ENCODE measurements around the gene CRYBB3. TPM values are rescaled to one million over a fixed set of nuclear protein-coding genes. Genes with fewer than 3 reads are reported as not detected.

CRYBB3 gene
- total and polyA plus RNA-seq, 10 of the 15 experiments (the other 5 are each of a cell fraction or from before 2014, with no cell fraction given): 0.26 TPM; not detected in 9

DNA sequence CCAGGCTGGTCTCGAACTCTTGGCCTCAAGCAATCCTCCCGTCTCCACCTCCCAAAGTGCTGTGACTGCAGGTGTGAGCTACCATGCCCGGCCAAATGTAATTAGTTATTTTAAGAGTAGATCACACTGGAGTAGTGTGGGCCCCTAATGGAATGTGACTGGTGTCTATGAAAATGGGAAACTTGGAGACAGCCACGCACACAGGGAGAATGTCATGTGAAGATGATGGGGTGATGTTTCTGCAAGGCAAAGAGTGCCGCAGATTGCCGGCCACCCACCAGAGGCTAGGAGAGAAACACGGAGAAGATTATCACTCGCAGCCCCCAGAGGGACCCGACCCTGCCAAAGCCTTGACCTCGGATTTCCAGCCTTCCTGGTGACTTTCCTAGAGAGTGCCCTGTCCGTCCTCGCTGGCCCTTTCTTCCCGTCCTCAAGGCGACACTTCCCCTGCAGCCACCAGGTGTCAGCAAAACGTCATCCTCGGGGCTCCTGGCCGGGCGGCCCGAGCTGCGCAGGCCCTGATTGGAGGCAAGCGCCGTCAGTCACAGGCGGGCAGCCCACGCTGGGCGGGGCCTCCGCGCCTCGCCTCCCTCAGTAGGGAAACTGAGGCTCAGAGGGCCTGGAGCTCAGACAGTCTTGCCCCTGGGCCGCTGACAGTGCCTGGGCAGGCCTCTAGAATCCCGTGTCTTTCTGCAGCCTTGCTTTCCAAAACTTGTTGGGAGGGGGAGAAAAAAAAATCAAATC lies 36.1 kb downstream of the CRYBB3 start:
- H3K27ac ChIP-seq (ENCODE audit: control insufficient read depth, insufficient read depth): no peak overlapping the region
- DNase-seq (ENCODE audit: low read depth, low spot score) (no peak), FAIRE-seq (no peak), ATAC-seq (peak; percentile 99)
- H3K4me3 ChIP-seq: no peak overlapping the region
- ChIA-PET SMC1A (ENCODE audit: uncharacterized antibody, unreplicated experiment) (no interaction called here), POLR2A (no interaction called here), CTCF (interaction anchor here (0.6 to 3.2 kb wide), 8 partner anchors 57 to 211 kb away, joined by 3 to 24 read pairs (median 4); no protein-coding TSS in a partner anchor), RAD21 (ENCODE audit: unreplicated experiment) (interaction anchor here (1.6 kb wide), 1 partner anchor 154 kb away, joined by 3 read pairs; no protein-coding TSS in a partner anchor)
- intact Hi-C loops (cut with micrococcal nuclease; ENCODE audit: unreplicated experiment): loop anchor here (2.0 to 10.0 kb wide), 3 partner anchors 99 to 539 kb away; no protein-coding TSS in a partner anchor
- no TSS peak for BruUV-seq (replicated peaks)
- H2AFZ ChIP-seq (ENCODE audit: control insufficient read depth, low read depth, low read length): no peak overlapping the region
- H3K36me3 ChIP-seq (ENCODE audit: control insufficient read depth in 2 of 2, insufficient read depth in 2 of 2, low read length in 1 of 2): no peaks in the 10 kb centered on the region
- no peak overlapping the region for H3K9ac ChIP-seq (ENCODE audit: control insufficient read depth, insufficient read depth, low read length)
- H4K20me1 ChIP-seq (ENCODE audit: control insufficient read depth, insufficient read depth): no peaks in the 10 kb centered on the region
- no peaks in the 10 kb centered on the region for H3K9me3 ChIP-seq (replicated peaks; ENCODE audit: control insufficient read depth, insufficient read depth, low read length)
- 9% methylated on average over 30 of the region's 30 CpGs for WGBS (ENCODE audit: insufficient coverage, insufficient replicate concordance, low lambda C conversion rate, missing lambda C conversion rate)
- no peaks in the 10 kb centered on the region for H3K4me1 ChIP-seq (ENCODE audit: control insufficient read depth, insufficient read depth, low read length)
- H3K79me2 ChIP-seq (ENCODE audit: control insufficient read depth, insufficient read depth, low read length): no peaks in the 10 kb centered on the region
- H3K4me2 ChIP-seq (ENCODE audit: control insufficient read depth, insufficient read depth): peak overlapping the region; percentile 13; the same call in 1 of the 2 replicates
- H3K27me3 ChIP-seq (replicated peaks in 1 of 2; ENCODE audit: control insufficient read depth in 2 of 2, insufficient read depth in 2 of 2, low read length in 1 of 2): no peaks in the 10 kb centered on the region
- in situ Hi-C loops (cut with MboI): loop anchor here (10.0 kb wide), 1 partner anchor 539 kb away; no protein-coding TSS in a partner anchor
- TF ChIP-seq HDAC6 (IDR thresholded peaks at IDR 0.05; ENCODE audit: unreplicated experiment): no peak
- no peak for TF ChIP-seq CHD1 (IDR thresholded peaks at IDR 0.05; ENCODE audit: low read depth, low read length)
- peak; percentile 7 to 17; a peak in 1 of 4 replicates for TF ChIP-seq BHLHE40 (IDR thresholded peaks at IDR 0.05; ENCODE audit: borderline replicate concordance in 1 of 2, low read depth in 2 of 2, low read length in 1 of 2)
- no peak for TF ChIP-seq SUZ12 (IDR thresholded peaks at IDR 0.05; ENCODE audit: unreplicated experiment)
- TF ChIP-seq, protein P1, sequence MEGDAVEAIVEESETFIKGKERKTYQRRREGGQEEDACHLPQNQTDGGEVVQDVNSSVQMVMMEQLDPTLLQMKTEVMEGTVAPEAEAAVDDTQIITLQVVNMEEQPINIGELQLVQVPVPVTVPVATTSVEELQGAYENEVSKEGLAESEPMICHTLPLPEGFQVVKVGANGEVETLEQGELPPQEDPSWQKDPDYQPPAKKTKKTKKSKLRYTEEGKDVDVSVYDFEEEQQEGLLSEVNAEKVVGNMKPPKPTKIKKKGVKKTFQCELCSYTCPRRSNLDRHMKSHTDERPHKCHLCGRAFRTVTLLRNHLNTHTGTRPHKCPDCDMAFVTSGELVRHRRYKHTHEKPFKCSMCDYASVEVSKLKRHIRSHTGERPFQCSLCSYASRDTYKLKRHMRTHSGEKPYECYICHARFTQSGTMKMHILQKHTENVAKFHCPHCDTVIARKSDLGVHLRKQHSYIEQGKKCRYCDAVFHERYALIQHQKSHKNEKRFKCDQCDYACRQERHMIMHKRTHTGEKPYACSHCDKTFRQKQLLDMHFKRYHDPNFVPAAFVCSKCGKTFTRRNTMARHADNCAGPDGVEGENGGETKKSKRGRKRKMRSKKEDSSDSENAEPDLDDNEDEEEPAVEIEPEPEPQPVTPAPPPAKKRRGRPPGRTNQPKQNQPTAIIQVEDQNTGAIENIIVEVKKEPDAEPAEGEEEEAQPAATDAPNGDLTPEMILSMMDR (IDR thresholded peaks at IDR 0.05 in 2 of 3, conservative IDR thresholded peaks at IDR 0.05 in 1 of 3; ENCODE audit: control insufficient read depth in 2 of 3, extremely low read depth in 1 of 3, insufficient read depth in 1 of 3, low read depth in 3 of 3, low read length in 3 of 3): peak; percentile 75 to 93 (median 87)
- TF ChIP-seq YBX1 (IDR thresholded peaks at IDR 0.05): no peak
- no peak for TF ChIP-seq KLF5 (IDR thresholded peaks at IDR 0.05; ENCODE audit: partially characterized antibody)
- TF ChIP-seq, protein P2, sequence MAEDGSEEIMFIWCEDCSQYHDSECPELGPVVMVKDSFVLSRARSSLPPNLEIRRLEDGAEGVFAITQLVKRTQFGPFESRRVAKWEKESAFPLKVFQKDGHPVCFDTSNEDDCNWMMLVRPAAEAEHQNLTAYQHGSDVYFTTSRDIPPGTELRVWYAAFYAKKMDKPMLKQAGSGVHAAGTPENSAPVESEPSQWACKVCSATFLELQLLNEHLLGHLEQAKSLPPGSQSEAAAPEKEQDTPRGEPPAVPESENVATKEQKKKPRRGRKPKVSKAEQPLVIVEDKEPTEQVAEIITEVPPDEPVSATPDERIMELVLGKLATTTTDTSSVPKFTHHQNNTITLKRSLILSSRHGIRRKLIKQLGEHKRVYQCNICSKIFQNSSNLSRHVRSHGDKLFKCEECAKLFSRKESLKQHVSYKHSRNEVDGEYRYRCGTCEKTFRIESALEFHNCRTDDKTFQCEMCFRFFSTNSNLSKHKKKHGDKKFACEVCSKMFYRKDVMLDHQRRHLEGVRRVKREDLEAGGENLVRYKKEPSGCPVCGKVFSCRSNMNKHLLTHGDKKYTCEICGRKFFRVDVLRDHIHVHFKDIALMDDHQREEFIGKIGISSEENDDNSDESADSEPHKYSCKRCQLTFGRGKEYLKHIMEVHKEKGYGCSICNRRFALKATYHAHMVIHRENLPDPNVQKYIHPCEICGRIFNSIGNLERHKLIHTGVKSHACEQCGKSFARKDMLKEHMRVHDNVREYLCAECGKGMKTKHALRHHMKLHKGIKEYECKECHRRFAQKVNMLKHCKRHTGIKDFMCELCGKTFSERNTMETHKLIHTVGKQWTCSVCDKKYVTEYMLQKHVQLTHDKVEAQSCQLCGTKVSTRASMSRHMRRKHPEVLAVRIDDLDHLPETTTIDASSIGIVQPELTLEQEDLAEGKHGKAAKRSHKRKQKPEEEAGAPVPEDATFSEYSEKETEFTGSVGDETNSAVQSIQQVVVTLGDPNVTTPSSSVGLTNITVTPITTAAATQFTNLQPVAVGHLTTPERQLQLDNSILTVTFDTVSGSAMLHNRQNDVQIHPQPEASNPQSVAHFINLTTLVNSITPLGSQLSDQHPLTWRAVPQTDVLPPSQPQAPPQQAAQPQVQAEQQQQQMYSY (CRISPR knock-in tag; IDR thresholded peaks at IDR 0.05): no peak
- no peak for TF ChIP-seq WRNIP1 (IDR thresholded peaks at IDR 0.05; ENCODE audit: borderline replicate concordance, low read depth, low read length)
- no peak for TF ChIP-seq TCF12 (IDR thresholded peaks at IDR 0.05; ENCODE audit: low read depth, low read length)
- no peak for TF ChIP-seq POLR2AphosphoS5 (IDR thresholded peaks at IDR 0.05; ENCODE audit: low read length)
- TF ChIP-seq TAF1 (IDR thresholded peaks at IDR 0.05; ENCODE audit: borderline replicate concordance, low read depth, low read length): no peak
- TF ChIP-seq JUNB (IDR thresholded peaks at IDR 0.05): no peak
- TF ChIP-seq SRF (IDR thresholded peaks at IDR 0.05; ENCODE audit: low read depth in 2 of 2, low read length in 2 of 2): no peak
- TF ChIP-seq RB1 (IDR thresholded peaks at IDR 0.05; ENCODE audit: borderline replicate concordance): no peak
- TF ChIP-seq, protein P3, sequence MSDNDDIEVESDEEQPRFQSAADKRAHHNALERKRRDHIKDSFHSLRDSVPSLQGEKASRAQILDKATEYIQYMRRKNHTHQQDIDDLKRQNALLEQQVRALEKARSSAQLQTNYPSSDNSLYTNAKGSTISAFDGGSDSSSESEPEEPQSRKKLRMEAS (IDR thresholded peaks at IDR 0.05; ENCODE audit: low read depth, low read length): no peak
- no peak for TF ChIP-seq HCFC1 (IDR thresholded peaks at IDR 0.05; ENCODE audit: low read length)
- TF ChIP-seq TBL1XR1 (IDR thresholded peaks at IDR 0.05; ENCODE audit: low read depth, low read length): no peak

Measured in GM12878 (cell line).